Measurements from ENCODE around the gene SSBP4.

DNA sequence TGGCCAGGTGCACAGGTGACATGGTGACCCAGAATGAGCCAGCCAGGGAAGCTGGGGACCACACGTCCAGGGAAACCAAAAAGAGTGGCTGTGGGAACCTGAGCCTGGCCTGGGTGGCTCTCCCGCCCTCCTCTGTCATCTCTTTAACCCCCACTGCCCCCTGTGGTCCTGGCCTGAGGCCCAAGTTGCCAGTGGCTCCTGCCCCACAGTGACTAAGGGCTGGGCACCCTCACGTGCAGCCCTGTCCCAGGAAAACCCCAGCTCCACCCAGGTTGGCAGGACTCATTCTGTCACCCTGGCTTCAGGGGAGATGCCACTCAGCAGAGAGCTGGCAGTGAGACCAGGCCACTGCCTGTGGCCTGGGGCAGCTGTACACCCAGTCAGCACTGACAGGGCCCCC, 49.3 kb downstream of the SSBP4 start:
- no peak for TF ChIP-seq NFE2L2 (IDR thresholded peaks at IDR 0.05; ENCODE audit: low read depth, low read length)
- TF ChIP-seq POLR2A (IDR thresholded peaks at IDR 0.05; ENCODE audit: low read depth, low read length) = no peak
- TF ChIP-seq, protein P1, sequence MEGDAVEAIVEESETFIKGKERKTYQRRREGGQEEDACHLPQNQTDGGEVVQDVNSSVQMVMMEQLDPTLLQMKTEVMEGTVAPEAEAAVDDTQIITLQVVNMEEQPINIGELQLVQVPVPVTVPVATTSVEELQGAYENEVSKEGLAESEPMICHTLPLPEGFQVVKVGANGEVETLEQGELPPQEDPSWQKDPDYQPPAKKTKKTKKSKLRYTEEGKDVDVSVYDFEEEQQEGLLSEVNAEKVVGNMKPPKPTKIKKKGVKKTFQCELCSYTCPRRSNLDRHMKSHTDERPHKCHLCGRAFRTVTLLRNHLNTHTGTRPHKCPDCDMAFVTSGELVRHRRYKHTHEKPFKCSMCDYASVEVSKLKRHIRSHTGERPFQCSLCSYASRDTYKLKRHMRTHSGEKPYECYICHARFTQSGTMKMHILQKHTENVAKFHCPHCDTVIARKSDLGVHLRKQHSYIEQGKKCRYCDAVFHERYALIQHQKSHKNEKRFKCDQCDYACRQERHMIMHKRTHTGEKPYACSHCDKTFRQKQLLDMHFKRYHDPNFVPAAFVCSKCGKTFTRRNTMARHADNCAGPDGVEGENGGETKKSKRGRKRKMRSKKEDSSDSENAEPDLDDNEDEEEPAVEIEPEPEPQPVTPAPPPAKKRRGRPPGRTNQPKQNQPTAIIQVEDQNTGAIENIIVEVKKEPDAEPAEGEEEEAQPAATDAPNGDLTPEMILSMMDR (conservative IDR thresholded peaks at IDR 0.05; ENCODE audit: low read depth, low read length) = no peak
- TF ChIP-seq CHD1 (IDR thresholded peaks at IDR 0.05; ENCODE audit: low read depth, low read length) = no peak
- TF ChIP-seq RAD21 (IDR thresholded peaks at IDR 0.05; ENCODE audit: low read length) = no peak
- TF ChIP-seq MAZ (IDR thresholded peaks at IDR 0.05; ENCODE audit: borderline replicate concordance, low read depth, low read length) = no peak
